C4-2B (cell line): ENCODE measurements around the gene GRIP2.

Source experiments
- CTCF ChIP-seq: fragments of 450-650 bp; conservative IDR thresholded peaks from 2 replicates; pipeline ENCODE4 v1.5.1; 2017; ENCODE audit warnings: mild to moderate bottlenecking
- ZFX ChIP-seq: fragments of 450-650 bp; IDR thresholded peaks from 2 replicates; pipeline ENCODE4 v1.6.1; 2017

- TF ChIP-seq CTCF: no peak
- TF ChIP-seq ZFX: no peak
These were observed 5.5 kb downstream of the GRIP2 start for GRCh38 chr3:14534516-14535191.
